GM13977 (cell line): ENCODE data around the gene PSPN.
"Not testable (repeated sequence)": the region's sequence is repeated elsewhere in the genome, so short reads cannot be mapped to it uniquely, and the experiment has no call there.

Experiments
- DNase-seq: peaks from one replicate; pipeline ENCODE4 v3.0.0; 2012; ENCODE audit warnings: low spot score
- in situ Hi-C: fragments of 300-500 bp; cut with MboI; formaldehyde crosslinking; loops from one replicate; pipeline ENCODE4 v1.12.0; 2022; ENCODE audit warnings: low sequenced_read_pairs, low pct_unique_long_range_greater_than_20kb, mixed read lengths, inconsistent platforms; ENCODE audit not compliant: unreplicated experiment
- TF ChIP-seq, protein P1 (sequence below): IDR thresholded peaks from 2 replicates; pipeline ENCODE4 v1.5.1; 2012; ENCODE audit warnings: mild to moderate bottlenecking, control low read depth; ENCODE audit not compliant: insufficient read depth; ENCODE audit errors: extremely low read depth, missing control alignments

PSPN gene

GRCh38 chr19:6350688-6351087 is 25.0 kb downstream of the PSPN start:
- in situ Hi-C loops = no loop called here
- DNase-seq = no peak
- TF ChIP-seq, protein P1, sequence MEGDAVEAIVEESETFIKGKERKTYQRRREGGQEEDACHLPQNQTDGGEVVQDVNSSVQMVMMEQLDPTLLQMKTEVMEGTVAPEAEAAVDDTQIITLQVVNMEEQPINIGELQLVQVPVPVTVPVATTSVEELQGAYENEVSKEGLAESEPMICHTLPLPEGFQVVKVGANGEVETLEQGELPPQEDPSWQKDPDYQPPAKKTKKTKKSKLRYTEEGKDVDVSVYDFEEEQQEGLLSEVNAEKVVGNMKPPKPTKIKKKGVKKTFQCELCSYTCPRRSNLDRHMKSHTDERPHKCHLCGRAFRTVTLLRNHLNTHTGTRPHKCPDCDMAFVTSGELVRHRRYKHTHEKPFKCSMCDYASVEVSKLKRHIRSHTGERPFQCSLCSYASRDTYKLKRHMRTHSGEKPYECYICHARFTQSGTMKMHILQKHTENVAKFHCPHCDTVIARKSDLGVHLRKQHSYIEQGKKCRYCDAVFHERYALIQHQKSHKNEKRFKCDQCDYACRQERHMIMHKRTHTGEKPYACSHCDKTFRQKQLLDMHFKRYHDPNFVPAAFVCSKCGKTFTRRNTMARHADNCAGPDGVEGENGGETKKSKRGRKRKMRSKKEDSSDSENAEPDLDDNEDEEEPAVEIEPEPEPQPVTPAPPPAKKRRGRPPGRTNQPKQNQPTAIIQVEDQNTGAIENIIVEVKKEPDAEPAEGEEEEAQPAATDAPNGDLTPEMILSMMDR = no peak

GRCh38 chr19:6349271-6349670 is 26.5 kb downstream of the PSPN start:
- in situ Hi-C loops, DNase-seq: not testable (repeated sequence)

GRCh38 chr19:6343462-6343861 is 32.3 kb downstream of the PSPN start:
- DNase-seq = no peak
- in situ Hi-C loops = no loop called here
- TF ChIP-seq, protein P1 = no peak

DNA sequence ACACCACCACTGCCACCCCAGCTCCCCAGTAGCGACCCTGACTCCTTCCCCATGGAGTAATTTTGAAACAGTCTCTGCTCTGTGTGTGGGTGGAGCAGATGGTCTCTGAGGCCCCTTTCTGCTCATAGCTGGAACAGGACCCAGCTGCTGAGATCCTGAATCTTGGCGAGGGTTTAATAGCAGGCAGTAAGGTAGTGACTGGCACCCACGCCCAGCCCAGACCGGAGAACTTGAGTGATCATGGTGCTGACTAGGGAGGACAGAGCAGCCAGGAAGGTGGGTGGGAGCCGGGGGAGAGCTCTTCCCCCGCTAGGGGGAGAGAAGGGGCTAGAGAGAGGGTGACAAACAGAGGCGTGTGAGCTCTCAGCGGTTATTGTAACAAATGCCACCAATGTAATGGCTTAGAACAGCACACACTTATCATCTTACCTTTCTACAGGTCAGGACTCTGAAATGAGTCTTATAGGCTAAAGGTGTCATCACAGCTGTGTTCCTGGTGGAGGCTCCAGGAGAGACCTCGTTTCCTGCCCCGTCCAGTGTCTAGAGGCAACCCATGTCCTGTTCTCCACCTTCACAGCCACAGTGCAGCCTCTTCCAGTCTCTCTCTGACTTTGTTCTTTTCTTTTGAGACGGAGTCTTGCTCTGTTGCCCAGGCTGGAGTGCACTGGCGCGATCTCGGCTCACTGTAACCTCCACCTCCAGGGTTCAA is 35.1 kb downstream of the PSPN start:
- no peak for DNase-seq
- in situ Hi-C loops = no loop called here
- TF ChIP-seq, protein P1 = no peak

GRCh38 chr19:6334490-6335285 is 41.0 kb downstream of the PSPN start:
- TF ChIP-seq, protein P1 = no peak
- in situ Hi-C loops = no loop called here
- no peak for DNase-seq

- DNase-seq = no peak
- in situ Hi-C loops = no loop called here
- TF ChIP-seq, protein P1 = no peak
These were observed 42.3 kb downstream of the PSPN start, which contains the start of gene ACER1 for GRCh38 chr19:6333439-6333838. TSS of gene ACER1 (minus strand) at chr19:6333612. CDS start at chr19:6333551, 61 bp downstream.

GRCh38 chr19:6326815-6327214 is 48.9 kb downstream of the PSPN start:
- in situ Hi-C loops = no loop called here
- no peak for DNase-seq
- TF ChIP-seq, protein P1 = no peak
